Right kidney (tissue), 9 donors: ENCODE data around the gene KCNK7.
"Not testable (repeated sequence)": the region's sequence is repeated elsewhere in the genome, so short reads cannot be mapped to it uniquely, and the experiment has no call there.

Source experiments
- DNase-seq: peaks from one replicate; pipeline ENCODE4 v3.0.0-alpha.2; 2016
- long read RNA-seq, 8 donors: transcript quantifications; one replicate each; lab custom pipeline, GENCODE V29; 2026

The KCNK7 gene, protein sequence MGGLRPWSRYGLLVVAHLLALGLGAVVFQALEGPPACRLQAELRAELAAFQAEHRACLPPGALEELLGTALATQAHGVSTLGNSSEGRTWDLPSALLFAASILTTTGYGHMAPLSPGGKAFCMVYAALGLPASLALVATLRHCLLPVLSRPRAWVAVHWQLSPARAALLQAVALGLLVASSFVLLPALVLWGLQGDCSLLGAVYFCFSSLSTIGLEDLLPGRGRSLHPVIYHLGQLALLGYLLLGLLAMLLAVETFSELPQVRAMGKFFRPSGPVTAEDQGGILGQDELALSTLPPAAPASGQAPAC
- long read RNA-seq, donor 1 = 0 reads
- long read RNA-seq, donor 2 = 0 reads
- long read RNA-seq, donor 3 = 0 reads
- long read RNA-seq, donor 4 = 0 reads
- long read RNA-seq, donor 5 = 0 reads
- long read RNA-seq, donor 6 = 0 reads
- long read RNA-seq, donor 7 = 0 reads
- long read RNA-seq, donor 8 = 0 reads

DNA sequence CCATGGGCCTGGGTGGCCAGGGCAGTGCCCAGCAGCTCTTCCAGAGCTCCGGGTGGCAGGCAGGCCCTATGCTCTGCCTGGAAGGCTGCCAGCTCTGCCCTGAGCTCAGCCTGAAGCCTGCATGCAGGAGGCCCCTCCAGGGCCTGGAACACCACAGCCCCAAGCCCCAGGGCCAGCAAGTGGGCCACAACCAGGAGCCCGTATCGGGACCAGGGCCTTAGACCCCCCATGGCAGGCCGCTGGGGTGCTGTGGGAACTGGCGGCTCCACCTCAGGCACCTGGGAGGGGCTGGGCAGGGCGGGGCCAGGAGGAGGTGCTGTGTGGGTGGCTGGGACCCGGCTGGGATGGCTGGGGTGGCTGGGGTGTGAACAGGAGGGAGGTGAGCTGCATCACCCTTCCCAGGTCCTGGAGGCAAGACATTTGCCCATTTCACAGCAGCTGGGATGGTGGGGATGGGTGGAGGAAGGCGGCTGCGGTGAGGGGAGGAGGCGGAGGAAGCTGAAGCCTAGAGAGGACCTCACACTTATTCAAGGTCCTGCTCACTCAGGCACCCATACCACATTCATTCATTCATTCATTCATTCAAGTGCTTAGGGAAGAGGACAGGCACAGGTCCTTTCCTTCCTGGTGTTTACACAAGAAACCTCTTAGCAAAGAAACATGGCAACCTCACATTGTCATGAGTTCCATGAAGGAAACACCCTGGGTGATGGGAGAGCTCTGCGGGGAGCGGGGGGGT is at the start of gene KCNK7:
Gene KCNK7, minus strand, starts transcription at position 258 of the 739 bp plus-strand sequence. Its CDS starts 28 bp downstream, at position 230.
- DNase-seq = no peak

DNA sequence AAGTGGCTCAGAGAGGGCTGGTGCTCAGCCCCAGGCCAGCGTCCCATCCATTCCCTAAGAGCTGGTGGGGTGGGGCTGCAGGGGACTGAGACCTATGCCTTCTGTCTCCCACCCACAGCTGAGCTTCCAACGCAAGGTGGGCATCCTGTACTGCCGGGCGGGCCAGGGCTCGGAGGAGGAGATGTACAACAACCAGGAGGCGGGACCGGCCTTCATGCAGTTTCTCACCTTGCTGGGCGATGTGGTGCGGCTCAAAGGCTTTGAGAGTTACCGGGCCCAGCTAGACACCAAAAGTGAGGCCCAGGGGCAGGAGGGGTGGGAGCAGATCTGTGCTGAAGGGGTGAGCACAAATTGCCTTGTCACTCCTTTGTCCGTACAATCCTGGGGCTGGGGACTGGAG is 49.2 kb upstream of the KCNK7 start:
- no peak for DNase-seq

DNA sequence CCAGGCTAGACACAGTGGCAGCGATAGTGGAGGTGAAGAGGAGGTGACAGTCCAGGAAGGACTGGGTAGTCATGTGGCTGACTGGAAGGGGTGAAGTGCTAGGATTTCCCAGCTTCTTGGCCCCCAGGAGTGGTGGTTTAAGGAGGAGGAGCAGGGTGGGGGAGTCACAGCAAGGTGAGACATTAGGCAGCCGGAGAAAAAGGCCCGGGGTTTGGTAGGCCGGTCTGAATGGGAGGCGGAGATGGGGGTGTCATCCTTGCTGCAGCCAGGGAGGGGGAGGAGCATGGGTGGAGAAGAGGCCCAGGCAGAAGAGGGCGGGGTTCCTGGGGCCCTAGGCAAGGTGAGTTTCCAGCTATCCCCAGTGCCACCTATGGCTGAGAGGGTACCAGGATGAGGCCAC is 48.4 kb upstream of the KCNK7 start:
- no peak for DNase-seq

DNA sequence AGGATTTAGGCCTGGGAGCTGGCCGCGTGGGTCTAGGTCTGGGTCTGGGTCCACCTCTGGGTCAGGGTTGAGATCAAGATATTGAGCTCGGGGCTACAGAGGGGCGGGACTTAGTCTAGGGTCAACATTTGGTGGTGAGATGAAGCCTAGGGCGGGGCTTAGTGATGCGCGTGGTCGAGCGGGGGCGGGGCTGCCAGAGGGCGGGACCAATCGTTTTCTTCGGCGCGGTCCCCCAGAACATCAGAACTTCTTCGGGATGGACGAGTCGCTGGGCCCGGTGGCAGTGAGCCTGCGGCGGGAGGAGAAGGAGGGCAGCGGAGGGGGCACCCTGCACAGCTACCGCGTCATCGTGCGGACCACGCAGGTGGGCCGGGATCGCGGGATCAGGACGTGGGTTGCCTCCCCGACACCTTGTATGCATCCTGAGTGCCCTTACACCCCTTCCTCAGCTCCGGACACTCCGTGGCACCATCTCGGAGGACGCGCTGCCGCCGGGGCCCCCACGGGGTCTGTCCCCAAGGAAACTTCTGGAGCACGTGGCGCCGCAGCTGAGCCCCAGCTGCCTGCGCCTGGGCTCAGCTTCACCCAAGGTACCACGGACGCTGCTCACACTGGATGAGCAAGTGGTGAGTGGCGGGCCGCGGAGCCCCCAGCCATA is 46.5 kb upstream of the KCNK7 start:
- DNase-seq = no peak

DNA sequence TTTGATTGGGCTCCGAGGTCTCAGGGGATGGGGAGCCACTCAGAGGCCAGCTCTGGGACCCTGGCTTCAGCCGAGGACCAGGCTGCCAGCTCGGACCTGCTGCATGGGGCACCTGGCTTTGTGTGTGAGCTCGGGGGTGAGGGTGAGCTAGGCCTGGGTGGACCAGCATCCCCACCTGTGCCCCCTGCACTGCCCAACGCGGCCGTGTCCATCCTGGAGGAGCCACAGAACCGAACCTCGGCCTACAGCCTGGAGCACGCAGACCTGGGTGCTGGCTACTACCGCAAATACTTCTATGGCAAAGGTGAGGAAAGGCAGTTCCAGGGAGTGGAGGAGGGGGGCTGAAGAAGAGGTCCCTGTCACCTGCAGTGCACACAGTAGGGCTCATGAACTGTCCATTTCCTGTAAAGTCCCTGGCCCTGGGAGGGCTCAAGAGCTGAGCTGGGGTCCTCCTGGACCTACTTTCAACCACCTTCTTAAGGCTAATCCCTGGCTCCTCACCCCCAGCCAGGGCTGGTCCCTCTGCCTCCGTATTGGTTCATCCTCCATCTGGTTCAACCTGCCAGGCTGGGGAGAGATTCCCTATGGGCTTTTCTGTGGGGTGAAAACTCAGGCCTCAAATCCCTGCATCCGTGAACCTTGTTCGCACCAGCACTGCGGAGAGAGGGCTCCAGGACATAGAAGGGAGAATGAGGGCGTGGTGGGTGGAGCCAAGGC is 45.9 kb upstream of the KCNK7 start:
- DNase-seq = no peak

DNA sequence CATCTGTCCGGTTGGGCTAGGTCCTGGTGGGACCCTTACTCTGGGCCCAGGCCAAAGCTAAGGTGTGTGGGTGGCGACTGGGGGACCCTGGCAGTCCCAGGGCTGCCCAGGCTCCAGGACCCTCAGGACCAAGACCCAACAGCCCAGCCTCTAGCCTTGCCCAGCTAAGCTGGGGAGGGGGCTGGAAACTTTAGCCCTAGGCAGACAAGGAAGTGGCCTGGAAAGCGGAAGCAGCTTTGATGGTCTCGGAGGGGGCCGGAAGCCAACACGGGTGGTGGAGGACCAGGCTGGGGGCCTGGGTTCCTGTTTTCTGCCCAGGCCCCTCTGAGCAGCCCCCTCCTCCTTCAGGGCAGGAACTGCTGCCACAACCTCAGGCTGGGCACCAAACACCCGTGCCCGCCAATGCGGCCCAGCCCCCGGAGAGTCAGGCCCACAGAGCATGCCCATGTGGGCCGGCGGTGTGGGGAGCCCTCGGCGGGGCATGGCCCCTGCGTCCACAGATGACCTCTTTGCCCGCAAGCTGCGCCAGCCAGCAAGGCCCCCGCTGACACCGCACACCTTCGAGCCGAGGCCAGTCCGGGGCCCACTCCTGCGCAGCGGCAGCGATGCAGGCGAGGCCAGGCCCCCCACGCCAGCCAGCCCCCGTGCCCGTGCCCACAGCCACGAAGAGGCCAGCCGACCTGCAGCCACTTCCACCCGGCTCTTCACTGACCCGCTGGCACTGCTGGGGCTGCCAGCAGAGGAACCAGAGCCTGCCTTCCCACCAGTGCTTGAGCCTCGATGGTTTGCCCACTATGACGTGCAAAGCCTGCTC is 45.1 kb upstream of the KCNK7 start:
- DNase-seq = no peak

DNA sequence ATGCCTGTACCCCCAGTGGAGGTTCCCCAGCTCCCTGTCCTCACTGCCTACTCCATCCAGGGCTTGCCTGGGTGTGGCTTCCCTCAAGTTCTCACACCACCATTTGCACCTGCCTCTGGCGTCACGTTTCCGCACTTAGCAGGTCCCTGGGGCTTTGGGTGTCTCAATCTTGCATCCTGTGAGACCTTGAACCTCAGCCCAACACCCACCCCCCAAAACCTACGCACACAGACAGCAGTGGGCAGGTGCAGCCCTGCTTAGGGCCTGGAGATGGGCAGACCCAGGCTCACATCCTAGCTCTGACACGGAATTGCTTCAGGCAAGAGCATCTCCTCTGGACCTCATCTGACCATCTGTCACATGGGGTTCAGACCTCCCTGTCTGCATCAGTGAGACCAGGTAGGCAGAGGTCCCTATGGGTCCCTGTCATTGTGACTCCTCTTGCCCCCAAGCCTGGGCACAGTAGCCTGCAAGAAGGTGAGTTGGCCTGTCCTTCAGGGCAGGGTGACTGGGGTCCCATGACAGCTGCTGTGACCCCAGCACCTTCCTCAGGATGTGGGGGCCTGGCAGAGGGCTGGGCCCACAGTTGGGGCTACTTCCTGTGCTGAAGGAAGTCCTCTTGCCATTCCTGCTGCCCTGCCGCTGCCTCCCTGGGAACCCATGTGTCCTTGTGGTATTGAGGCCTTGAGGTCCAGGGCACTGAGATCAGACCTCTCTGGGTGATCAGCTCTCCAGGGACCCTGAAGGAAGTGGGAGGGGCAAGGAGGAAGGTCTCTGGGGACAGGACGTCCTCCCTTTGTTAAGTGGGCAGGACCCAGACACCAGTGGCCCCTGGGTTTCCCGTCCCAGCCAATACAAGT is 44.3 kb upstream of the KCNK7 start:
- no peak for DNase-seq

DNA sequence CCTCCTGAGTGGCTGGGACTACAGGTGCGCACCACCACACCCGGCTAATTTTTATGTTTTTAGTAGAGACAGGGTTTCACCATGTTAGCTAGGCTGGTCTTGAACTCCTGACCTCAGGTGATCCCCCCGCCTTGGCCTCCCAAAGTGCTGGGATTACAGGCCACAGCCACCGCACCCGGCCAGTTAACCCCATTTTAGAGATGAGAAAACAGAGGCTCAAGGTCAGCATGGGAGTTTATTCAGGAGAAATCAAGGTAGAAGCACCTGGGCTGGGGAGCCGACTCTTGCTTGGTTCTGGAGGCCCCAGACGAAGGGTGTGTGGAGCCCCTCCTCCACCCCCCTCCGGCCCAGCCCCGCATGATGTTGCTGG is 43.6 kb upstream of the KCNK7 start:
- not testable (repeated sequence) for DNase-seq

DNA sequence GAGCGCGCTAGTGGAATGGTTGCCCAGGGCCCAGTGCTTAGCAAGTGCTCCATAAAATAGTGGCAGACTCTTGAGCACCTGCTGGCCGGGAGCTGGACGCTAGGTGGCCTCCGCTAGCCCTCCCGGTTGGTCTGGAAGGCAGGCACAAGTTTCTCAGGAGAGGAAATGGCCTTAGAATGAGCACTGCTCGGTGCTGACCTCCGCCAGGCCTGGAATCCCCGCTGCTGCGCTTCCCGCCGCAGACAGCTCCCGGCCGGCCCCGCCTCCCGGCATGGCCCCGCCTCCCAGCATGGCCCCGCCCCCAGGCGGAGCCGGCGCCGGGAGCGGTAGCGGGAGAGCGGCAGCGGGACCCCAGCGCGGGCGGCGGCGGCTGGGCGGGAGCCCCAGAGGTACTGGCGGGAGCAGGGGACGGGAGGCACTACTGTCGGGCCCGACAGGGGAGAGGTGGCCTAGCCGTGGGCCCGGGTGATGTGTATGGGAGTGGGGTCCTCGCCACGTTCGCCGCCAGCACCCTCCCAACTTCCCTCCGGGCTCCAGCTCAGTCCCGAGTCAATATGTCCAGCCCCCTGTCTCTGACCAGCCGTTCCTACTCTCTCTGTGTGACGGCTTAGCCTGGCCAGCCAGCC is 42.3 kb upstream of the KCNK7 start, which contains the start of gene SIPA1:
Gene SIPA1, plus strand, starts transcription at position 308 of the 626 bp plus-strand sequence. CDS start 2,821 bp downstream, outside the sequence.
- peak; percentile 84 for DNase-seq

DNA sequence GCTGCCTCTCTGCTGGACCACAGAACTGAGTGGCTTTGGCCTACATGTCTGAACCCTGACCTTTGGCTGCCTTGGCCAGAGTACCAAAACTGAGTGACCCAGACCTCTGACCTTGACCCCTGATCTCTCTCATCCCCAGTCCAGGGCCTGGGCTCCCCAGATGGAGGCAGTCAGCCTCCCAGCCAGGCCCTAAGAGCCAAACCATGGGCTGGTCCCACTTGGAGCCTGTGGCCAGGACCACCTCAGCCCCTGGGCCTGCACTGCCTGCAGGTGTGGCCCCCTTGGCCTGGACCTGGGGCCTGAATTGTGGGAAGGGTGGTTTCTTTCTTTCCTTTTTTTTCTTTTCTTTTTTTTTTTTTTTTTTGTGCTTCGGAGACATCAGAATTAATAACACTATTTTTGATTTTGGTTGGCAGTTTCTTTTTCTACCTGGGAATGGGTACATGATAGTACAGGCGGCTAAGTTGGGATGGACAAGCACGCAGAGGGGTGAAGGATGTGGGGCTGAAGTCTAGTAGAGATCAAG is 41.5 kb upstream of the KCNK7 start:
- DNase-seq = no peak

DNA sequence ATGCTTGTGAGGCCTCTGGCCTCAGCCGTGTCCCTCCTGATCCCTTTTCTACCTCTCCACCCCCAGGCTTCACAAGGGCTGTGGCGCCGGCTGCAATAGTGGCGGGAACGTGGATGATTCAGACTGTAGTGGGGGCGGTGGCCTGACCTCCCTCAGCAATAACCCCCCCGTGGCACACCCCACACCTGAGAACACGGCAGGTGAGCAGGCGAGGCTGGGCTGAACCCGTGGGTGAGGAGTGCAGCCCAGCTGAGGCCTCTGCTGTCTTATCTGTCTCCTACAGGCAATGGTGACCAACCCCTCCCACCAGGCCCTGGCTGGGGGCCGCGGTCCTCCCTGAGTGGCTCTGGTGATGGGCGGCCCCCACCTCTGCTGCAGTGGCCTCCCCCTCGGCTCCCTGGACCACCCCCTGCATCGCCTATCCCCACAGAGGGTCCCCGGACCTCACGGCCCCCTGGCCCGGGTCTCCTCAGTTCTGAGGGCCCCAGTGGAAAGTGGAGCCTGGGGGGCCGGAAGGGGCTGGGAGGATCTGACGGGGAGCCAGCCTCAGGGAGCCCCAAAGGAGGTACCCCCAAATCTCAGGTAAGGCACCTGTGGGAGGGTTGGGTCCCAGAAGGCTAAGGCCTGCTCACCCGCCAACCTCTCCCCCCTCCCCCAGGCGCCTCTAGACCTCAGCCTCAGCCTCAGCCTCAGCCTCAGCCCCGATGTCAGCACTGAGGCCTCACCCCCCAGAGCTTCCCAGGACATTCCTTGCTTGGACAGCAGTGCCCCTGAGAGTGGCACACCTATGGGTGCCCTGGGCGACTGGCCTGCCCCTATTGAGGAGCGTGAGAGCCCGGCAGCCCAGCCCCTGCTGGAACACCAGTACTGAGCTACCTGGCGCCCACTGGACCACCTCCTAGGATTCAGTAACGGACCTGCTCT is 40.8 kb upstream of the KCNK7 start:
- no peak for DNase-seq

DNA sequence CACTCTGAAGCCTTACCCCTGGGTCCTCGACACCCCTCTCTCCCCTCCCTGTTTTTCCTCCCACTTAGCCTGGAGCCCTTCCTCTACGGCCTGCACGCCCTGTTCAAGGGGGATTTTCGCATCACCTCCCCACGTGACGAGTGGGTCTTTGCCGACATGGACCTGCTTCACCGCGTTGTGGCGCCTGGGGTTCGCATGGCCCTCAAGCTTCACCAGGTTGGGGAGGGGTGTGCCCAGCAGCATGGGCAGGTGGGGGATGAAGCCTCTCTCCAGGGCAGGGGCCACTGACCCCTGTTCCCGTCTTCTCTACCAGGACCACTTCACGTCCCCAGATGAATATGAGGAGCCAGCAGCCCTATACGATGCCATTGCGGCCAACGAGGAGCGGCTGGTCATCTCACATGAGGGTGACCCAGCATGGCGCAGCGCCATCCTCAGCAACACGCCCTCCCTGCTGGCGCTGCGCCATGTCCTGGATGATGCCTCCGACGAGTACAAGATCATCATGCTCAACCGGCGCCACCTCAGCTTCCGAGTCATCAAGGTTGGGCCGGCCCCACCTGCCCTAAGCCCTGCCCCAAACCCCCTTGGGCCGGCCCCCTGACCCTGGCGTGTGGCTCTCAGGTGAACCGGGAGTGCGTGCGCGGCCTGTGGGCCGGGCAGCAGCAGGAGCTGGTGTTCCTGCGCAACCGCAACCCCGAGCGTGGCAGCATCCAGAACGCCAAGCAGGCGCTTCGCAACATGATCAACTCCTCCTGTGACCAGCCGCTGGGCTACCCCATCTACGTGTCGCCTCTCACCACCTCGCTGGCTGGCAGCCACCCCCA is 39.5 kb upstream of the KCNK7 start:
- no peak for DNase-seq

DNA sequence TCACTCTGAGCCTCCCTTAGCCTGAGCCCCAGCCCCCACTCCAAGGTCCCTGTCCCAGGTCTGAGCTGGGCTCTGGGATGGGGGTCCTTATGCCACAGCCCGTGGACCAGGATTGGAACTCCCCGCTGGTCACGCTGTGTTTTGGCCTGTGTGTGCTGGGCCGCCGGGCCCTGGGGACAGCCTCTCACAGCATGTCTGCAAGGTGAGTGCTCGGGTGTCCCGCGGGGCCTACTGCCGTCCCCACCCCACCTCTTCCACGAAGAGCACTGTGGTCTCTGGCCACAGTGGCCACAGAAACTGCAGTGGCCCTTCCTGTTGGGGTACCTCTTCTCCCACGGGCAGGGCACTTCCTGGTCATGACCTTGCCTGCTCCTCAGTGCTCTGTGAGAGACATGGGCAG is 38.8 kb upstream of the KCNK7 start:
- no peak for DNase-seq

DNA sequence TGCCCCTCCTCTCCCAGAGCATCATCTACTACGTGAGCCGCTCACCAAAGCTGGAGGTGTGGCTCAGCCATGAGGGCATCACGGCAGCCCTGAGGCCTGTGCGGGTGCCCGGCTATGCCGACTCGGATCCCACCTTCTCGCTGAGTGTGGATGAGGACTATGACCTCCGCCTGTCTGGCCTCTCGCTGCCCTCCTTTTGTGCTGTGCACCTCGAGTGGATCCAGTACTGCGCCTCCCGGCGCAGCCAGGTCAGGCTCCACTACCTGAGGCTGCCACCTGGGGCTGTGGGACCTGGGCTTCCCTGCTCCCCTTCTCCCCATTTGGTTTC is 38.5 kb upstream of the KCNK7 start:
- DNase-seq = no peak

DNA sequence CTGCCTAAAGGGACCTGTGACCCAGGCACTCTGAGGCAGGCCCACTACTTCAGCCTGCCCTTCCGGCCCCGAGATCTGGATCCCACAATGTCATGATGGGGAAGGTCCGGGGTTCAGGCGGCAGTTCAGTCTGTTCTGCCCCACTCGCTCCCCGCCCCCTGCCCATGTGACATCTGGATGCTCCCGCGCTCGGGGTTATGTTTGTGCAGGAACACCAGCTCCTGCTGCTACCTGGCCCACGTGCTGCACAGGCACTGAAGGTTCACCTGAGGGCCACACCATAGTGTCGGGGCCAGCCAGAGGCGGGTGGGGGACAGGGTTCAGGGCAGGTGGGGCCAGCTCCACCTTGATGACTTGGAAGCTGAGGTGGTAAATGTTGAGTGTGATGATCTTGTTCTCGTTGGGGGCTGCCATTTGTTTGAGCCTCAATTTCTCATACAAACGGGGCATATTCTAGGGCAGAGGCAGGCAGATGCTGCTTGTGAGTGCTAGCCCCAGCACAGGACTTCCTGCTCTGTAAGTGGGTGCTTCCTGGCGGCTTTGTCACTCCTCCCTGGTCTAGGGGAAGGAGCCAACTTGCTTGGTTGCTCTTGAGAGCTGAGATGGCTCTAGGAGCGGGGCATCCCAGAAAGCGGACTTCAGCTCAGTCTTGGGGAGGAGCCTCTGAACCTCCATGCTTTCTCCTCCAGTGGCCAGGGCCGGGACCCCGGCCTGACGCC is 37.9 kb upstream of the KCNK7 start:
- DNase-seq = no peak

DNA sequence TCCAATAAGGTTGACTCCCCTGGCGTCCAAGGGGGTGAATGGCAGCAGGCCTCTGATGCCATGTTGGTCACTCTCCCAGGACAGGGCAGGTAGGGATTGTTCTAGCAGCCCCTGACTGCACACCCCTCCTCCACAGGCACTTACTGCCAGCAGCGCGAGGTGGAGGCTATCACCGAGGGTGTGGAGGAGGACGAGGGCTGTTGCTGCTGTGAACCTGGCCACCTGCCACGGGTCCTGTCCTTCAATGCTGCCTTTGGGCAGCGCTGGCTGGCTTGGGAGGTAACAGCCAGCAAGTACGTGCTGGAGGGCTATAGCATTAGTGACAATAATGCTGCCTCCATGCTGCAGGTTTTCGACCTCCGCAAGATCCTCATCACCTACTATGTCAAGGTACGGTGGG is 34.6 kb upstream of the KCNK7 start:
- no peak for DNase-seq

DNA sequence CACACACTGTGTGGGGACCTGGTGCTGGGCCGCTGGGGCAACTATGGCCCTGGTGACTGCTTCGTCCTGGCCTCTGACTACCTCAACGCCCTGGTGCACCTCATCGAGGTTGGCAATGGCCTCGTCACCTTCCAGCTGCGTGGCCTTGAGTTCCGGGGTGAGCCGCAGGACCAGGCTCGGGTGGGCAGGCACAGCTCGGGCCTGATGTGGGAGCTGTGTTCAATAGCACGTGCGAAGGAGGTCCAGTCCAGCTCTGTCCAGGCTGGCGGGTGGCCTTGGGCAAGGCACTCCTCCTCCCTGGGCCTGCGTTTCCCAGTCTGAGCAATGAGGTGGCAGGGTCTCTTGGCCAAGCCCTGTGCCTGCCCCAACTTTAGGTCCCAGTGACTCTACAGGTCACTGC is 34.0 kb upstream of the KCNK7 start:
- no peak for DNase-seq
